OCI-LY7 (cell line): ENCODE data around the gene CSHL1. TPM values are rescaled to one million over a fixed set of nuclear protein-coding genes. Genes with fewer than 3 reads are reported as not detected.
A peak's percentile ranks its signal among the peaks of the same experiment; 100 is the strongest.
"Not testable (repeated sequence)": the region's sequence is repeated elsewhere in the genome, so short reads cannot be mapped to it uniquely, and the experiment has no call there.

Experiments
- BruUV-seq: library from RNA; stranded (reverse); fragments of 400-500 nt; replicated peaks from 2 replicates; lab custom pipeline; 2021; lab: Mats Ljungman, UMichigan
- CTCF ChIA-PET: fragments of 300-600 bp; sonication (Branson Sonifier 250); formaldehyde crosslinking; loops from one replicate; lab custom pipeline; 2022; ENCODE audit warnings: antibody characterized with exemption; ENCODE audit not compliant: unreplicated experiment; lab: Charles Lee
- POLR2A ChIA-PET: fragments of 300-600 bp; sonication (Branson Sonifier 250); formaldehyde crosslinking; loops from one replicate; lab custom pipeline; 2022; ENCODE audit warnings: antibody characterized with exemption; lab: Charles Lee
- DNase-seq: peaks from one replicate; pipeline ENCODE4 v3.0.0-alpha.2; 2015; ENCODE audit warnings: low spot score
- H2AFZ ChIP-seq: fragments of 200-600 bp; sonication (generic), shearing (Covaris generic); 2 replicates; pipeline ENCODE4 v1.6.1; 2014; ENCODE audit warnings: mild to moderate bottlenecking, antibody characterized with exemption, low read length, moderate library complexity
- H3K27ac ChIP-seq: fragments of 200-600 bp; sonication (generic); 2 replicates; pipeline ENCODE4 v1.5.1; 2014; ENCODE audit warnings: mixed run types, low read depth, mild to moderate bottlenecking, moderate library complexity, low read length, inconsistent platforms; ENCODE audit not compliant: poor library complexity, severe bottlenecking
- H3K36me3 ChIP-seq: fragments of 200-600 bp; sonication (generic); 2 replicates; pipeline ENCODE4 v1.6.1; 2014; ENCODE audit warnings: mild to moderate bottlenecking, antibody characterized with exemption, low read length, moderate library complexity, mixed read lengths; ENCODE audit not compliant: insufficient read depth
- H3K4me1 ChIP-seq: fragments of 200-600 bp; sonication (generic); 2 replicates; pipeline ENCODE4 v1.5.1; 2014; ENCODE audit warnings: mild to moderate bottlenecking, low read length; ENCODE audit not compliant: insufficient read depth, poor library complexity, severe bottlenecking
- H3K4me2 ChIP-seq: fragments of 200-600 bp; sonication (generic); 2 replicates; pipeline ENCODE4 v1.6.1; 2014; ENCODE audit warnings: mild to moderate bottlenecking, low read length
- H3K4me3 ChIP-seq: fragments of 200-600 bp; sonication (generic); 2 replicates; pipeline ENCODE4 v1.5.1; 2014; ENCODE audit warnings: mild to moderate bottlenecking, low read depth, low read length; ENCODE audit not compliant: poor library complexity, severe bottlenecking
- H3K79me2 ChIP-seq: fragments of 200-600 bp; sonication (generic); 2 replicates; pipeline ENCODE4 v1.6.1; 2016; ENCODE audit warnings: low read depth, mild to moderate bottlenecking, low read length, moderate library complexity, mixed read lengths; ENCODE audit not compliant: insufficient read depth
- H3K9me2 ChIP-seq: fragments of 200-600 bp; sonication (generic); 2 replicates; pipeline ENCODE4 v1.6.1; 2016; ENCODE audit warnings: mild to moderate bottlenecking, low read length, mixed read lengths; ENCODE audit not compliant: insufficient read depth
- H3K9me3 ChIP-seq: fragments of 200-600 bp; sonication (generic); 2 replicates; pipeline ENCODE4 v1.6.1; 2014; ENCODE audit warnings: mild to moderate bottlenecking, mixed run types, low read length, mixed read lengths
- H4K20me1 ChIP-seq: fragments of 200-600 bp; sonication (generic); 2 replicates; pipeline ENCODE4 v1.6.1; 2014; ENCODE audit warnings: mild to moderate bottlenecking, antibody characterized with exemption, low read length, moderate library complexity, mixed read lengths; ENCODE audit not compliant: insufficient read depth
- EZH2phosphoT487 ChIP-seq: fragments of 200-600 bp; sonication (generic); IDR thresholded peaks from 2 replicates; pipeline ENCODE4 v1.6.1; 2018; ENCODE audit warnings: low read depth, borderline replicate concordance, mild to moderate bottlenecking, mixed run types, antibody characterized with exemption, low read length, moderate library complexity, mixed read lengths
- intact Hi-C: fragments of 100-400 bp; cut with micrococcal nuclease; formaldehyde crosslinking; loops from one replicate; pipeline ENCODE4 v1.10.0; 2022; ENCODE audit not compliant: unreplicated experiment
- total RNA-seq, 2 experiments: library from RNA; depleted of rRNA in 1 of 2; stranded (reverse); fragments of >200 nt in 1 of 2; shearing (Covaris generic) in 1 of 2; gene quantifications; 2 replicates each; pipeline ENCODE4 v1.2.3, GENCODE V29; 2014 to 2022
- TF ChIP-seq, protein P1 (sequence below): fragments of 200-600 bp; sonication (generic); conservative IDR thresholded peaks from 2 replicates; pipeline ENCODE4 v1.5.1; 2014; ENCODE audit warnings: mild to moderate bottlenecking, antibody characterized with exemption, low read length, moderate library complexity, mixed read lengths

Gene CSHL1
- total RNA-seq, 2 experiments from 2014 or later, result not detected

- TF ChIP-seq, protein P1, sequence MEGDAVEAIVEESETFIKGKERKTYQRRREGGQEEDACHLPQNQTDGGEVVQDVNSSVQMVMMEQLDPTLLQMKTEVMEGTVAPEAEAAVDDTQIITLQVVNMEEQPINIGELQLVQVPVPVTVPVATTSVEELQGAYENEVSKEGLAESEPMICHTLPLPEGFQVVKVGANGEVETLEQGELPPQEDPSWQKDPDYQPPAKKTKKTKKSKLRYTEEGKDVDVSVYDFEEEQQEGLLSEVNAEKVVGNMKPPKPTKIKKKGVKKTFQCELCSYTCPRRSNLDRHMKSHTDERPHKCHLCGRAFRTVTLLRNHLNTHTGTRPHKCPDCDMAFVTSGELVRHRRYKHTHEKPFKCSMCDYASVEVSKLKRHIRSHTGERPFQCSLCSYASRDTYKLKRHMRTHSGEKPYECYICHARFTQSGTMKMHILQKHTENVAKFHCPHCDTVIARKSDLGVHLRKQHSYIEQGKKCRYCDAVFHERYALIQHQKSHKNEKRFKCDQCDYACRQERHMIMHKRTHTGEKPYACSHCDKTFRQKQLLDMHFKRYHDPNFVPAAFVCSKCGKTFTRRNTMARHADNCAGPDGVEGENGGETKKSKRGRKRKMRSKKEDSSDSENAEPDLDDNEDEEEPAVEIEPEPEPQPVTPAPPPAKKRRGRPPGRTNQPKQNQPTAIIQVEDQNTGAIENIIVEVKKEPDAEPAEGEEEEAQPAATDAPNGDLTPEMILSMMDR, result no peak
- no peak for TF ChIP-seq EZH2phosphoT487
- DNase-seq, result no peak
- Histone ChIP-seq H4K20me1 (no peaks in the 10 kb centered on the region), H3K4me2 (no peak overlapping the region), H3K36me3 (no peaks in the 10 kb centered on the region), H3K4me3 (no peak overlapping the region), H3K4me1 (peaks cover 54% of the 10 kb centered on the region), H2AFZ (no peak overlapping the region), H3K9me2 (no peaks in the 10 kb centered on the region), H3K27ac (no peak overlapping the region), H3K9me3 (no peaks in the 10 kb centered on the region), H3K79me2 (no peaks in the 10 kb centered on the region)
- ChIA-PET CTCF (interaction anchor here (3.2 to 3.7 kb wide), 2 partner anchors 29 to 32 kb away, joined by 55 to 94 read pairs; no protein-coding TSS in a partner anchor), POLR2A (interaction anchor here (4.8 kb wide), 1 partner anchor 29 kb away, joined by 52 read pairs; no protein-coding TSS in a partner anchor)
- no TSS peak for BruUV-seq
- intact Hi-C loops, result loop anchor here (5.0 kb wide), 1 partner anchor 215 kb away; the partner anchor contains the start of gene ERN1
Observed at GRCh38 chr17:63917646-63918045, 6.6 kb upstream of the CSHL1 start.

DNA sequence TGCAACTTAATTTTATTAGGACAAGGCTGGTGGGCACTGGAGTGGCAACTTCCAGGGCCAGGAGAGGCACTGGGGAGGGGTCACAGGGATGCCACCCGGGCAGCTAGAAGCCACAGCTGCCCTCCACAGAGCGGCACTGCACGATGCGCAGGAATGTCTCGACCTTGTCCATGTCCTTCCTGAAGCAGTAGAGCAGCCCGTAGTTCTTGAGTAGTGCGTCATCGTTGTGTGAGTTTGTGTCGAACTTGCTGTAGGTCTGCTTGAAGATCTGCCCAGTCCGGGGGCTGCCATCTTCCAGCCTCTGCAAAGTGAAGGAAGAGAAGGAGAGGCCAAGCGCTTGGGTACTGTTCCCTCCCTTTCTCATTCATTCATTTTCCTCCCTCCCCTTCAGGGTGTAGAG, 6.1 kb upstream of the CSHL1 start:
- not testable (repeated sequence) for H4K20me1 ChIP-seq, H2AFZ ChIP-seq, H3K4me3 ChIP-seq, DNase-seq, H3K36me3 ChIP-seq, H3K9me3 ChIP-seq, BruUV-seq, H3K27ac ChIP-seq, H3K79me2 ChIP-seq, H3K4me2 ChIP-seq, H3K9me2 ChIP-seq
- H3K4me1 ChIP-seq, result peaks cover 49% of the 10 kb centered on the region
- CTCF ChIA-PET, result interaction anchor here (3.7 kb wide), 1 partner anchor 29 kb away, joined by 94 read pairs; no protein-coding TSS in a partner anchor
- intact Hi-C loops, result loop anchor here (5.0 kb wide), 1 partner anchor 215 kb away; the partner anchor contains the start of gene ERN1
- POLR2A ChIA-PET, result interaction anchor here (4.8 kb wide), 1 partner anchor 29 kb away, joined by 52 read pairs; no protein-coding TSS in a partner anchor

DNA sequence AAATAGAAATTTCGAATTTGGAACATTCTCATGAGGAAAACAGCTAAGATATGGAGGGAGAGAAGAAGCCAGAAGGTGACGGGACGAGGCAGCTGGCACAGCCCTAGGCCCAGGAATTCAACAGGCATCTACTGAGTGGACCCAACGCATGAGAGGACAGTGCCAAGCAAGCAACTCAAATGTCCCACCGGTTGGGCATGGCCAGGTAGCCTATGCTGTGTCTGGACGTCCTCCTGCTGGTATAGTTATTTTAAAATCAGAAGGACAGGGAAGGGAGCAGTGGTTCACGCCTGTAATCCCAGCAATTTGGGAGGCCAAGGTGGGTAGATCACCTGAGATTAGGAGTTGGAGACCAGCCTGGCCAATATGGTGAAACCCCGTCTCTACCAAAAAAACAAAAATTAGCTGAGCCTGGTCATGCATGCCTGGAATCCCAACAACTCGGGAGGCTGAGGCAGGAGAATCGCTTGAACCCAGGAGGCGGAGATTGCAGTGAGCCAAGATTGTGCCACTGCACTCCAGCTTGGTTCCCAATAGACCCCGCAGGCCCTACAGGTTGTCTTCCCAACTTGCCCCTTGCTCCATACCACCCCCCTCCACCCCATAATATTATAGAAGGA, 5.6 kb upstream of the CSHL1 start:
- TF ChIP-seq EZH2phosphoT487, result no peak
- TF ChIP-seq, protein P1, result no peak
- Histone ChIP-seq H4K20me1 (no peaks in the 10 kb centered on the region), H3K27ac (peak overlapping the region; percentile 50), H3K4me1 (peaks cover 45% of the 10 kb centered on the region), H3K36me3 (no peaks in the 10 kb centered on the region), H3K4me3 (no peak overlapping the region), H3K9me2 (no peaks in the 10 kb centered on the region), H3K4me2 (peak overlapping the region; percentile 71), H3K79me2 (no peaks in the 10 kb centered on the region), H3K9me3 (no peaks in the 10 kb centered on the region), H2AFZ (no peak overlapping the region)
- POLR2A ChIA-PET, result interaction anchor here (0.6 to 1.4 kb wide), 2 partner anchors 34 to 154 kb away, joined by 7 read pairs; no protein-coding TSS in a partner anchor
- BruUV-seq, result no TSS peak
- CTCF ChIA-PET, result interaction anchor here (1.4 to 1.5 kb wide), 2 partner anchors 38 to 217 kb away, joined by 3 to 4 read pairs; no protein-coding TSS in a partner anchor
- DNase-seq, result no peak
- intact Hi-C loops, result loop anchor here (5.0 kb wide), 1 partner anchor 216 kb away; the partner anchor contains the start of gene ERN1

- Histone ChIP-seq H3K4me3 (peak overlapping the region; percentile 41), H3K27ac (peak overlapping the region; percentile 50), H2AFZ (peak overlapping the region; percentile 83; the same call in 1 of the 2 replicates), H3K4me2 (peak overlapping the region; percentile 71), H3K4me1 (peaks cover 37% of the 10 kb centered on the region)
- DNase-seq, result peak; percentile 71
- intact Hi-C loops, result loop anchor here (5.0 kb wide), 1 partner anchor 217 kb away; the partner anchor contains the start of gene ERN1
- ChIA-PET POLR2A (interaction anchor here (0.8 to 1.4 kb wide), 2 partner anchors 31 to 35 kb away, joined by 3 to 7 read pairs; no protein-coding TSS in a partner anchor), CTCF (interaction anchor here (0.6 to 1.5 kb wide), 6 partner anchors 30 to 218 kb away, joined by 3 to 4 read pairs (median 4); no protein-coding TSS in a partner anchor)
- not testable (repeated sequence) for H3K36me3 ChIP-seq, H3K9me2 ChIP-seq, H3K79me2 ChIP-seq, H4K20me1 ChIP-seq, H3K9me3 ChIP-seq, BruUV-seq
Observed at GRCh38 chr17:63915753-63916152, 4.7 kb upstream of the CSHL1 start.
